GM12878 (cell line): ENCODE data around the gene BLOC1S4. TPM values are rescaled to one million over a fixed set of nuclear protein-coding genes. Genes with fewer than 3 reads are reported as not detected.

Experiments
- ATF7 ChIP-seq: fragments of 450-650 bp; IDR thresholded peaks from 2 replicates; pipeline ENCODE4 v1.6.1; 2016; ENCODE audit warnings: low read depth, mild to moderate bottlenecking
- BCL3 ChIP-seq: IDR thresholded peaks from 2 replicates; pipeline ENCODE4 v1.6.1; 2011; ENCODE audit warnings: borderline replicate concordance, low read depth, mild to moderate bottlenecking, moderate library complexity, low read length; ENCODE audit not compliant: insufficient read depth, poor library complexity, severe bottlenecking
- CREM ChIP-seq: IDR thresholded peaks from 2 replicates; pipeline ENCODE4 v1.6.1; 2014; ENCODE audit warnings: antibody characterized with exemption, low read depth
- E4F1 ChIP-seq: fragments of 450-650 bp; IDR thresholded peaks from 2 replicates; pipeline ENCODE4 v1.6.1; 2018; ENCODE audit warnings: borderline replicate concordance, mild to moderate bottlenecking; ENCODE audit not compliant: partially characterized antibody
- EED ChIP-seq: sonication (generic); IDR thresholded peaks from 2 replicates; pipeline ENCODE4 v1.6.1; 2016; ENCODE audit warnings: antibody characterized with exemption, low read depth
- MEF2A ChIP-seq: IDR thresholded peaks from 2 replicates; pipeline ENCODE4 v1.6.1; 2011; ENCODE audit warnings: low read depth, mild to moderate bottlenecking, low read length, moderate library complexity; ENCODE audit not compliant: insufficient read depth
- MTA3 ChIP-seq: IDR thresholded peaks from 2 replicates; pipeline ENCODE4 v1.6.1; 2012; ENCODE audit warnings: low read length, inconsistent platforms, borderline replicate concordance
- NFYA ChIP-seq: IDR thresholded peaks from 2 replicates; pipeline ENCODE4 v1.6.1; 2011; ENCODE audit warnings: low read depth, mild to moderate bottlenecking, low read length, improper control_type of control experiment, borderline replicate concordance
- NR2C2 ChIP-seq: IDR thresholded peaks from 2 replicates; pipeline ENCODE4 v1.6.1; 2011; ENCODE audit warnings: borderline replicate concordance, low read depth; ENCODE audit not compliant: control insufficient read depth, insufficient read length
- PAX8 ChIP-seq: fragments of 450-650 bp; IDR thresholded peaks from 2 replicates; pipeline ENCODE4 v1.6.1; 2017; ENCODE audit warnings: mild to moderate bottlenecking, moderate library complexity
- POLR2A ChIP-seq: IDR thresholded peaks from 2 replicates; pipeline ENCODE4 v1.6.1; 2011; ENCODE audit warnings: low read depth, mild to moderate bottlenecking, low read length
- POU2F2 ChIP-seq: IDR thresholded peaks from 3 replicates; pipeline ENCODE4 v1.6.1; 2011; ENCODE audit warnings: low read depth, mild to moderate bottlenecking, low read length, borderline replicate concordance
- PRDM15 ChIP-seq: fragments of 450-650 bp; formaldehyde crosslinking; IDR thresholded peaks from 2 replicates; pipeline ENCODE4 v1.4.0; 2020; ENCODE audit warnings: mild to moderate bottlenecking, moderate library complexity
- RB1 ChIP-seq: fragments of 450-650 bp; formaldehyde crosslinking; IDR thresholded peaks from 2 replicates; pipeline ENCODE4 v1.6.1; 2017; ENCODE audit warnings: mild to moderate bottlenecking, borderline replicate concordance
- SKIL ChIP-seq: fragments of 450-650 bp; IDR thresholded peaks from 2 replicates; pipeline ENCODE4 v1.6.1; 2017; ENCODE audit warnings: mild to moderate bottlenecking, low read depth, inconsistent platforms; ENCODE audit not compliant: poor library complexity, severe bottlenecking
- SREBF2 ChIP-seq: IDR thresholded peaks from 2 replicates; pipeline ENCODE4 v1.6.1; 2012; ENCODE audit warnings: mild to moderate bottlenecking, low read length
- SUPT20H ChIP-seq: IDR thresholded peaks from 2 replicates; pipeline ENCODE4 v1.6.1; 2011; ENCODE audit warnings: low read depth, mild to moderate bottlenecking, low read length, moderate library complexity, borderline replicate concordance; ENCODE audit not compliant: control insufficient read depth
- polyA plus RNA-seq, 11 experiments: library from polyadenylated mRNA; depleted of rRNA in 4 of 11; unstranded in 6 of 11; stranded (reverse) in 5 of 11; fragments of >200 nt; fragmentation: Nextera tagmentation in 4 of 11; fragmentation: Illumina TruSeq in 1 of 11; extraction: Ambion mirVana in 4 of 11; extraction: Trizol in 1 of 11; gene quantifications; 1 replicate in 1 of 11; 2 replicates in 10 of 11; pipeline versions ENCODE4 v1.2.1 to v1.2.3, GENCODE V29; 2011 to 2016; ENCODE audit warnings: inconsistent platforms in 2 of 11, missing spikeins in 2 of 11, low read depth in 1 of 11
- total RNA-seq, 4 experiments: library from RNA; depleted of rRNA in 3 of 4; stranded (reverse); fragments of >200 nt in 3 of 4; fragmentation: Illumina TruSeq in 1 of 4; extraction: Trizol in 1 of 4; gene quantifications; 2 replicates each; pipeline versions ENCODE4 v1.2.1 to v1.2.3, GENCODE V29; 2013 to 2021

The BLOC1S4 gene
- total and polyA plus RNA-seq, 10 of the 15 experiments (the other 5 are each of a cell fraction or from before 2014, with no cell fraction given), result 2.7 to 23.8 (median 9.5) TPM

GRCh38 chr4:6716018-6716911 is at the start of gene BLOC1S4 (continued):
- TF ChIP-seq E4F1 (peak; percentile 94), EED (no peak), PRDM15 (CRISPR knock-in tag) (no peak), SKIL (no peak), RB1 (no peak; the same call in 1 of the 2 replicates), POU2F2 (peak; percentile 71; the same call in 2 of the 3 replicates), SUPT20H (no peak), PAX8 (no peak), POLR2A (peak; percentile 97), CREM (no peak), MTA3 (no peak), MEF2A (no peak), NR2C2 (no peak), NFYA (no peak), SREBF2 (no peak), ATF7 (no peak), BCL3 (no peak)
